Measurements from ENCODE around the gene PIGU.
"Not testable (repeated sequence)": the region's sequence is repeated elsewhere in the genome, so short reads cannot be mapped to it uniquely, and the experiment has no call there.

PIGU gene

GRCh38 chr20:34515484-34516246, 161.2 kb downstream of the PIGU start:
- peaks cover 5% of the 10 kb centered on the region; the same call in 1 of the 2 replicates for H3K36me3 ChIP-seq (ENCODE audit: insufficient read depth, low read length)
- peak overlapping the region; percentile 84 for H3K9ac ChIP-seq (ENCODE audit: low read depth, low read length)
- H3K9me3 ChIP-seq (ENCODE audit: control insufficient read depth, insufficient read depth, low read length) = no peaks in the 10 kb centered on the region
- H3K4me1 ChIP-seq (ENCODE audit: insufficient read depth, low read length) = no peaks in the 10 kb centered on the region

DNA sequence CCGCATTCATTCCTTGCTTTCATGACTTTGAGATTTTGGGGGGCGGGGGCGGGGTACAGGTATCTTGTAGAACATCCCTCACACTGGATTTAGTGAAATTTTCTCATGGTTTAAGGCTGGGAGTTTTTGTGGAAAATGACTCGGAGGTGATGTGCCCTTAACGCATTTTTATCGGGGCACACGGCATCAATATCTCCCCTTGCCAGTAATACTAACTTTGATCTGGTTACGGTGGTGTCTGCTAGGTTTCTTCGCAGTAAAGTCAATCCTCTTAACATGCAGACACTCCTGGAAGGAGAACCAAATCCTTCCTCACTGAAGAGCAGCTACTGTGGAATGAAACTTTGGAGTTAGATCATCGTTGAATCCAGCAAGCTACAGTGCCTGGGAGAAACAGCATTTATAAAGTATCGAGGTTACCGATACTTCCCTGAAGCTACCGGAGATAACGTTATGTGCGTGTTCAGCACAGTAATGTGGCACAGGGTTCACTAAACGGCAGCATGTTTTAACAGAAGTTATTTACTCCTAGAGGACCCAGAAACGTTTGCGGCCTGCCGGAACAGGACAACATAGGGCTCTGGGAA, 161.9 kb downstream of the PIGU start:
- H3K36me3 ChIP-seq (ENCODE audit: insufficient read depth, low read length) = peaks cover 5% of the 10 kb centered on the region; the same call in 1 of the 2 replicates
- no peaks in the 10 kb centered on the region for H3K4me1 ChIP-seq (ENCODE audit: insufficient read depth, low read length)
- no peaks in the 10 kb centered on the region for H3K9me3 ChIP-seq (ENCODE audit: control insufficient read depth, insufficient read depth, low read length)
- H3K9ac ChIP-seq (ENCODE audit: low read depth, low read length) = peak overlapping the region; percentile 84

DNA sequence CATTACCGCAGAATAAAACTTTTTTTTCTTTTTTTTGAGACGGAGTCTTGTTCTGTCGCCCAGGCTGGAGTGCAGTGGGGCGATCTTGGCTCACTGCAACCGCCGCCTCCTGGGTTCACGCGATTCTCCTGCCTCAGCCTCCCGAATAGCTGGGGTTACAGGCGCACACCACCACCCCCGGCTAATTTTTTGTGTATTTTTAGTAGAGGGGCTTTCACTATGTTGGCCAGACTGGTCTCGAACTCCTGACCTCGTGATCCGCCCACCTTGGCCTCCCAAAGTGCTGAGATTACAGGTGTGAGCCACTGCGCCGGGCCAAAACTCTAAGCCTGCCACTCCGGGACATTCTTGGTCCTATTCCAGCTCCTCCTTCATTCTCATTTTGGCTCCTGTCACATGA, 162.9 kb downstream of the PIGU start:
- H3K9ac ChIP-seq (ENCODE audit: low read depth, low read length); H3K9me3 ChIP-seq (ENCODE audit: control insufficient read depth, insufficient read depth, low read length); H3K36me3 ChIP-seq (ENCODE audit: insufficient read depth, low read length); H3K4me1 ChIP-seq (ENCODE audit: insufficient read depth, low read length): not testable (repeated sequence)

DNA sequence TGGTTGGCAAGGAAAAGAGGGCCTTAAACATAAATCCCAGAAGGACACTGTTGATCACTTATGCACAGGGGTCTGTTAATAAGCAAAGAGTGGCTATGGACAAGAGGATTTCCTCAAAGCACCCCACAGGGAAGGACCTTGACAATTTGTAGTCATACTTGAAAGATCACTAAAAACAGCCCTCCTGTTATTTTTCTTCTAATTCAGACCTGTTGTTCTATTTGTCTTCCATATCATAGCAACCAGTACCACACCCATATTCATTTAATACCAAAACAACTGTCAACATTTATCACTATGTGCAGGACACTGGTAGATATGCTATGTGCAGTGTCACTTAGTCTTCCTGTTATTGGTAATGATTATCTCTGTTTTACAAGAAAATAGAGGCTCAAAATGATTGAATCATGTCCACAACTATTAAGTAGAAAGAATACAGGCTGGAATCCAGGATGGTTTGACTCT, 163.9 kb downstream of the PIGU start:
- H3K36me3 ChIP-seq (ENCODE audit: insufficient read depth, low read length) = peaks cover 5% of the 10 kb centered on the region; the same call in 1 of the 2 replicates
- H3K9ac ChIP-seq (ENCODE audit: low read depth, low read length) = no peak overlapping the region
- H3K9me3 ChIP-seq (ENCODE audit: control insufficient read depth, insufficient read depth, low read length) = no peaks in the 10 kb centered on the region
- no peaks in the 10 kb centered on the region for H3K4me1 ChIP-seq (ENCODE audit: insufficient read depth, low read length)

DNA sequence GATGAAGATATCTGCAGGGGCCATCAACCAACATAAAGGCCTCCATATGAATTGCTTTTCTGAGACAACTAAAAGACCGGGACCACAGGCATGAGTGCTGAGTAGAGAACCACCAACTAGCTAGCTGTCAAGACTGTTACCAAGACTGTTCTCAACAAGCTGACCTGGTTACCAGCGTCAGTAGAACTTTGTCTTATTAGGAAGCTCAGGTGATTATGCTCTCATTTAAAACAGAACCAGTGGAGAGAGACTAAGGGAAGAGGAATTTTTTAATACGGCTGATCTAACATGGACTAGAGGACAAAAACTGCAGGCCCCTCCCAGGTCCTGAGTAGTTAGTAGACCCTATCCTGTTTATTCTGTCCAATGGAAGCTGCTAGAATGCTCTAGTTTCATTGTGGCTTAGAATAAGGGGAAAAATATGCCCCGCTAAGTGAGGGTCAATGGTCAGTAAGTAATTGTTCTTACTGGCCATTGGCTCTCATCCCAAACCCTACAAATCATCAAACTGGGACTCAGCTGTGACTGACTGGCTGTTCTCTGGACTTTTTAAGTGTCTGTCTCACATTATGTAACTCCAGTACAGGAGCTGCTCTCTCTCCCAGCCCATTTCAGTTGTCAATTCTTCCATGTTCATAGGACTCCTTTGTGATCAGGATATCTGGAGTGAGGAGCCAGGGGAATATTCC, 164.5 kb downstream of the PIGU start:
- Histone ChIP-seq H3K9me3 (ENCODE audit: control insufficient read depth, insufficient read depth, low read length) (no peaks in the 10 kb centered on the region), H3K4me1 (ENCODE audit: insufficient read depth, low read length) (no peaks in the 10 kb centered on the region), H3K9ac (ENCODE audit: low read depth, low read length) (no peak overlapping the region), H3K36me3 (ENCODE audit: insufficient read depth, low read length) (peaks cover 5% of the 10 kb centered on the region; the same call in 1 of the 2 replicates)

GRCh38 chr20:34511891-34512265, 165.0 kb downstream of the PIGU start:
- no peaks in the 10 kb centered on the region for H3K4me1 ChIP-seq (ENCODE audit: insufficient read depth, low read length)
- H3K36me3 ChIP-seq (ENCODE audit: insufficient read depth, low read length) = peaks cover 5% of the 10 kb centered on the region; the same call in 1 of the 2 replicates
- no peak overlapping the region for H3K9ac ChIP-seq (ENCODE audit: low read depth, low read length)
- H3K9me3 ChIP-seq (ENCODE audit: control insufficient read depth, insufficient read depth, low read length) = no peaks in the 10 kb centered on the region

DNA sequence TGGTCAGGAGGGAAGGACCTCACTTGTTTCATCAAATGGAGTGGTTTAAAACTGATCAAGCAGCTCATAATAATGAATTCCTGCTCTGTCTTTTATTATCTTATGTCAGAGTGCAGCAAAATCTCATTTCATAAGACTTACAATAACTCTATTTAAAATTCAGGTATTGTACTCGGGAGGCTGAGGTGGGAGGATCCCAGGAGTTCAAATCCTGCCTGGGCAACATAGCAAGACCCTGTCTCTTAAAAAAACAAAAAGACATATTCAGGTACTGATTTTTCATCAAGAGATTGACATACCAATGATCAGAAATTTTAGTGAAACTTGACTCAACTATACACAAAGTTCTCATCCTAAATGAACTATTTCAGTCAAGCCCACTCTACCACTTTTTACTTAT, 166.3 kb downstream of the PIGU start:
- no peaks in the 10 kb centered on the region for H3K4me1 ChIP-seq (ENCODE audit: insufficient read depth, low read length)
- H3K9ac ChIP-seq (ENCODE audit: low read depth, low read length) = no peak overlapping the region
- no peaks in the 10 kb centered on the region for H3K9me3 ChIP-seq (ENCODE audit: control insufficient read depth, insufficient read depth, low read length)
- H3K36me3 ChIP-seq (ENCODE audit: insufficient read depth, low read length) = peaks cover 5% of the 10 kb centered on the region; the same call in 1 of the 2 replicates
